HG02588 (cell line): Measurements from ENCODE around the gene SCNN1A.

Experiments
- ATAC-seq: cut with Tn5 transposase; IDR thresholded peaks from one replicate; pipeline ENCODE4 v1.9.1; 2021; ENCODE audit warnings: mild to moderate bottlenecking, moderate library complexity; ENCODE audit not compliant: unreplicated experiment

Gene SCNN1A

DNA sequence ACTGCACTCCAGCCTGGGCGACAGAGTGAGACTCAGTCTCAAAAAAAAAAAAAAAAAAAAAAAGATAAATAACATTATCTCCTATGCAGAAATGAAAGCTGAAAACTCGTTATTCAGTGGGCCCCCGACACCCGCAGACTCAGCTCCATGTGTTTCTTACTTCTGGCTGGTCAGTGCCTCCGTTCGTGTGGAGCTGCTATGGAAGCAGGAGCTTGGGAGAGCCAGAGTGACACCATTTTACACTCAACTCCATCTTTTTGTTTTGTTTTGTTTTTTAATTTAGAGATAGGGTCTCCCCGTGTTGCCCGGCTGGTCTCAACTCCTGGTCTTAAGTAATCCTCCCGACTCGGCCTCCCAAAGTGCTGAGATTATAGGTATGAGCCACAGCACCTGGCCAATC is 78.2 kb downstream of the SCNN1A start:
- ATAC-seq = no peak
